GM18870 (cell line): Measurements from ENCODE around the gene STARD9.
A peak's percentile ranks its signal among the peaks of the same experiment; 100 is the strongest.
"Not testable (repeated sequence)": the region's sequence is repeated elsewhere in the genome, so short reads cannot be mapped to it uniquely, and the experiment has no call there.

Source experiments
- ATAC-seq: cut with Tn5 transposase; IDR thresholded peaks from one replicate; pipeline ENCODE4 v1.9.1; 2021; ENCODE audit warnings: moderate library complexity; ENCODE audit not compliant: unreplicated experiment

The STARD9 gene

DNA sequence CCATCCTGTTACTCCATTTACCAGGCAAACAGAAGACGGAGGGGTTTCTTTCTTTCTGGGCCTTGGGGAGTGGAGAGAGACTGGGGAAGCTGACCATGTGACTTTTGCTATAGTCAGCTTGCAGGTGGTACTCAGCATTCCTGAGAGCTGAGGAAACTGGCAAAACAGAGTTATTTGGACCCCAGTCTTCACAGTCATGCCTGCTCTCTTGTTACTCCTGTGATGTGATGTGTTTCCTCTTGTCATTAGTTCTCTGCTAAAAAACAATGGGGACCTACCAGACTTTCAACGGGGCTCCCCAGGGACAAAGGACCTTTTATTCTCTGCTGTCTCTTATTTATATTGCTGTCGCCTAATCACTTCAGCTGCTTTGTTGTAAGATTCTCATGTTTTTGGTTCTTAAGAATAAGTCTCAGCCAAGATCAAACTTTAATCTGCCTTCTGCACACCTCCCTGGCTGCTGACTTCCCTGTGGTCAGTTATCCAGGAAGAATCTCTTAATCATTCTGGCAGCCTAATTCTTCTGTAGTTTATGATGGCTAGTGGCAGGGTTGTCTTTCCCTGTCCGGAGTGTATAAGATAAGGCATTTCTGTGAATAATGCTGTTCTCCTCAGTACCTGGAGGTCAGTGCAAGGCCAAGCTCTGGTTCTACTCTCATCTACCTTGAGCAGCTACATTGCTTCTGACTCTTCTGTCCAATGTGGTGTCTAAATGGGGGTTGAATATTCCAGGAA is 8.8 kb downstream of the STARD9 start:
- ATAC-seq = no peak

DNA sequence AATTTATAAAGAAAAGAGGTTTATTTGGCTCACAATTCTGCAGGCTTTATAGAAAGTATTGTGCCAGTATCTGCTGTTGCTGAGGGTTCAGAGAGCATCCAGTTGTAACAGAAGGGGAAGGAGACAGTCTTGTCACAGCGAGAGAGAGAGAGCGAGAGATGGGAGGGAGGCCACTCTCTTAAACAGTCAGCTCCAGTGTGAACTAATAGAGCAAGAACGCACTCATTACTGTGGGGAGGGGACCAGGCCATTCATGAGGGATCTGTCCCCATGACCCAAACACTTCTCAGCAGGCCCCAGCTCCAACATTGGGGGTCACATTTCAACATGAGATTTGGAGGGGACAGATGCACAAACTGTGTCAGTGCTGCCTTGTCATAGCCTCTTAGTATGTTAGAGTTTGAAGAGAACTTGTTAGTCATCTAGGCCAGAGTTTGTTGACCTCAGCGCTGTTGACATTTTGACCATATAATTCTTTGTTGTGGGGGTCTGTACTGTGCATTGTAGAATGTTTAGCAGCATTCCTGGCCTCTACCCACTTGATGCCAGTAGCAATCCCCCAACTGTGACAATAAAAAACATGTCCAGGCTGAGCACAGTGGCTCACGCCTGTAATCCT is 15.3 kb downstream of the STARD9 start:
- no peak for ATAC-seq

DNA sequence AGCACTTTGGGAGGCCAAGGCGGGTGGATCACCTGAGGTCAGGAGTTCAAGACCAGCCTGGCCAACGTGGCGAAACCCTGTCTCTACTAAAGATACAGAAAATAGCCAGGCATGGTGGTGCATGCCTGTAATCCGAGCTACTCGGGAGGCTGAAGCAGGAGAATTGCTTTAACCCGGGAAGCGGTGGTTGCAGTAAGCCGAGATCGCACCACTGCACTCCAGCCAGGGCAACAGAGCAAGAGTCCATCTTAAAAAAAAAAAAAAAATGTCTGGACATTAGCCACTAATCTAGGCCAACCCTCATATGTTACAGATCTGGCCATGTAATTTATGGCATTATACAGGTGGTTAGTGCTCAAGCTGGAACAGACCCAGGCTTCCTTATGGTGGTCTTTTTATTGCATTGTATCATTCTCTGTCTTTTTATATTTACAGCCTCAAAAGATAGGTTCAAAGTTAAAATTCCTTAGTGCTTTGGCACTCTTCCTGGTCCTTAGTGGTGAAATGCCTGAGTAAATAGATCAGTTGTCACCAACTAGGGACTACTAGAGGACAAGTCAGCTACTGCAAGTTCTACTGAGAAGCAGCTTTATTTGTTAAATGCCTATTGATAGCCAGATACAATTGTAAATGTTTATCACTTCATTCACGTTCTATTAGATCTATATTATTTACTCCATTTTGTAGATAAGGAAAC is 16.0 kb downstream of the STARD9 start:
- ATAC-seq = no peak

DNA sequence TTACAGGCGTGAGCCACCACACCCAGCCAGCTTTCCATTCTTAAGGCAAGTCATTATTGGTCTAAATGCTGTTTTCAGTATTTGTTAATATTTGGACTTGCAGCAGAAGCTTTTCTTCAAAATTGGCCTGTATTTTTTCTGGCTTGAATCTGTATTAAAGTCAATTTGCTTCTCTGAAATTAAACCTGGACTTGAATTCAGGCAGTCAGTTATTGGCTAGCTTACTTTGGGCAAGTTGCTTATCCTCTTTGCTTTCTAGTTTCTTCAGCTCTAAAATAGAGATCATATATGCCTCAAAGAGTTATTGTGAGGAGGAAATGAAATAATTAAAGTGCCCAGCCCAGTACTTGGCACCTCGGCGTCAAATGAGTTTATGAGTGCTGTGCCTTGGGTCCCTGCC is 17.3 kb downstream of the STARD9 start:
- ATAC-seq = no peak

DNA sequence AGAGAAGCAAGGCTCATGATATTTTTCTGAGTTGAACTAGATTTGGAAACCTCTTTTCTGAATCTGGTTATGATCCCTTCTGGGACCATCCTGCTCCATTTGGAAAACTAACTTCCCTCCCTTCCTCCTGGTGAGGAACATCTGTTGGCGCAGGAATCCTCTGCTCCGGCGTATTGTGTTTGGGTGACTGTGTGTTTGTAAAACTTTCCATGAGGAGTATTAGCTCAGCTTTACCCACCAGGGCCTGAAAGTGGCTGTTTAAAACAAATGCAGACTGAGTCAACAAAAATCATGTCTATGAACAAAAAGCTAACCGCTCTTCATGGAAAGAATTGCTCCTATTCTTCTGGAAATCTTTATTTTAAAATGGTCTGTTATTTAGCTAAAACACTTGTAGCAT is 17.7 kb downstream of the STARD9 start:
- ATAC-seq = no peak

DNA sequence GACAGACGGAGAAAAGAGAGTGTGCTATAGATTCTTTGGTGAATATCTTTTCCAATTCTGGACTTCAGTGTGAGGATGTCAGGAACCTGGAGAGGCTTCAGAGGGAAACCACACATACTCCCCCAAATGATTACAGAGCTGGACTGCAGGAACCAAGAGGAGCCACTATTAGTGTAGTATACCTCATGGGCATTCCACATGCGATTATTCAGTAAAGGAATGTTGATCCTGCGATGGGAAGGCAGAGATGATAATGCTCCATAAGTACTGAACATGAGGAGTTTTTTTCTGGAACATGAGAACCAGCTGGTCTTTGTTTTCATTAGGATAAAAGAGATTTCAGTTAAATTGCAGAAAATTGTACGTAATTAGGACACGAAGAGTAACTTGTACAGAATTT is 18.7 kb downstream of the STARD9 start:
- ATAC-seq = no peak

DNA sequence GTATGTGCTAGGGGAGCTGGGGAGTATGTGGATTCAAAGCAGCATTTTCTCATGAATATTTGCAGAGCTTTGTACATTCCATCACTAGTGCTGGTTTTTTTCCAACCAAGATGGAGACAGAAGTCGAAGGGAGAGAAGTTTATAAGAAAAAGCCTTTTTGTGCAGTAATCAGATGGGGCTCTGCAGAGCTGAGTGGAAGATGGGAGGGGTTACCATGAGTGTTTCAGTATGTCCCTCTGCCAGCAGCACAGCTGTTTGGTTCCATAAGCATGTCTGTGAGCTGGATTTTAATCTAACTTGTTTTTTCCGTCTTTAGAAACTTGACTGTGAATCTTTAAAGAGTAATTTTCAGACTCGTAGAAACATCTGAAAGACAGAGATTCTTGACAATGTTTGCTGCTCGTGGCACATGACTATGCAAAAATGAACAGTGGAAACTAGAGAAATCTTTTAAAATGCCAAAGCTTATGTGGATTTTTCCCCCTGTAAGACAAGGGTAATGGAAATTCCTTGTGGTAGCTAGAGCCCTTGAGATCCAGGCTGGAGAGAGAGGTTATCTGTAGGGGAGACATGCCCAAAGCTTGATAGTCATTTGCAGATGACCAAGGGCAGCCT is 20.3 kb downstream of the STARD9 start:
- no peak for ATAC-seq

DNA sequence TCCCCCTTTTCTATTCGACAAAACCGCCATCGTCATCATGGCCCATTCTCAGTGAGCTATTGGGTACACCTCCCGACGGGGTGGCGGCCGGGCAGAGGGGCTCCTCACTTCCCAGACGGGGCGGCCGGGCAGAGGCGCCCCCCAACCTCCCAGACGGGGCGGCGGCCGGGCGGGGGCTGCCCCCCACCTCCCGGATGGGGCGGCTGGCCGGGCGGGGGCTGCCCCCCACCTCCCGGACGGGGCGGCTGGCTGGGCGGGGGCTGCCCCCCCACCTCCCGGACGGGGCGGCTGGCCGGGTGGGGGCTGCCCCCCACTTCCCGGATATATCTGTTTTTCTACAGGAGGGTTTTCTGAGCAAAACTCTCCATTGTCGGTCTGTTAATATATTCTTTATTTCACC is 25.9 kb downstream of the STARD9 start:
- not testable (repeated sequence) for ATAC-seq

DNA sequence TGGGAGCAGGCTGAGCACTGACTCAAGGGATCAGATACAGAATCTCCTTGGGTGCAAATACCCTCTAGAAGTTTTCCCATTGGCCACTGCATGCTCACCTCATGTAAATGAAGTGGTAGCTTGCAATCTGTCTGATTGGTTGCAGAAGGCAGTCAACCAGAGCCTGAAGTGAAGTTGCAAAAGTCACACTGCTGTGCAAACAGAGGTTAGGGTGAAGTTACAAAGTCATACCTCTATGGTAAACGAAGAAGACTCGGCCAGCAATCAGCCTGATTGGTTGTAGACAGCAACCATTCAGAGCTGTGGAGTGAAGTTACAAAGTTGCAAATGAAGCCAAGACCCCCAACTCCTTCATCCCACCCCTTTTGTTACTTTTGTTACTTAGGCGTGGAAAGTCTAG is 27.1 kb downstream of the STARD9 start:
- no peak for ATAC-seq

DNA sequence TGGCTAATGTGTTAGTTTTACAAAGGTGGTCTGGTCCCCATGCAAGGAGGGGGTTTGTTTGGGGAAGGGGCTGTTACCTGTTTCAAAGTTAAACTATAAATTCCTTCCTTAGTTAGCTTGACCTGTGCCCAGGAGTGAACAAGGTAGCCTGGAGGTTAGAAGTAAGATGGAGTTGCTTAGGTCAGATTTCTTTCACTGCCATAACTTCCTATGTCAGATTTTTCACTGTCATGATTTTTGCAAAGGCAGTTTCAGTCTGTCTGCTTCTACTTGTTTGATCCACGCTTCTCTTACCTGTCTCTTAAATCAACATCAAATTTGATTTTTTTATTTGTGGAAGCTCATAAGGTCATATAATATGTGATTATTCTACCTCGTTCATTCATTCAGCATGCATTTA is 28.6 kb downstream of the STARD9 start:
- no peak for ATAC-seq

DNA sequence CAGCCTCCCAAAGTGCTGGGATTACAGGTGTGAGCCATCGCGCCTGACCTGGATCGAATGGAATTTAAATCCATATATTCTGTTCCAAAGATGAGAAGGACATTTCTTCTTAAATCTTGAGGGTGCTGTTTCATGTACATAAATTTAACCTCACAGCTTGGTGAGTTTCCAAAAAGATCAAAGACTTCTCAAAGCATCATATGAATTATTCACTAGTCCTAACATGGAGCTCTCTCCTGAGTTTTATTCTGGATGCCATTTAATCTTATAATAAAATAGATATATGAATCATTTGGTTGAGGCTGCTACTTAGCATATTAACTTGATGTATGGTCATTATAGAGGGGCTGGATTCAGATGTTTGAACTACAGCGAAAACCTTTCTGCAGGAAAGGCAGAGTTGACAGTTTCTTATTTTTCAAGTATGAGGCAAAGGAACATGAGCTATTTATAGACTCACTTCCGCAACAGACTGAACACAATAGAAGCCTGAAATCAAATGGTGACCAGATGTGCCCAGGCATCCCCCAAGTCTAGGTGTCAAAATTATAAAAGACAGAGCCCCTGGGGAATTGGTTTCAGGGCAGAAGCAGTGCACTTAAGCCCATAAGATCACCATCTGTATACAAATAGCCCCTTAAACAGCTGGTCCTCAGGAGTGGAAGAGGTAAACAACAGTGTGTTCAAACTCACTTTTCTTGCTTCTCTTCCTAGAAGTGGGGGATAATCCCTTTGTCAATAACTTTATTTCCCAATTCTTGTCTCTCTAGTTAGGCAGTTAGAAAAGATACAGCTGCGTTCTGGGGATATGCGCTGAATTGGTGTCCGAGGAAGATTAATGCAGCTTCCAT is 29.7 kb downstream of the STARD9 start:
- no peak for ATAC-seq

DNA sequence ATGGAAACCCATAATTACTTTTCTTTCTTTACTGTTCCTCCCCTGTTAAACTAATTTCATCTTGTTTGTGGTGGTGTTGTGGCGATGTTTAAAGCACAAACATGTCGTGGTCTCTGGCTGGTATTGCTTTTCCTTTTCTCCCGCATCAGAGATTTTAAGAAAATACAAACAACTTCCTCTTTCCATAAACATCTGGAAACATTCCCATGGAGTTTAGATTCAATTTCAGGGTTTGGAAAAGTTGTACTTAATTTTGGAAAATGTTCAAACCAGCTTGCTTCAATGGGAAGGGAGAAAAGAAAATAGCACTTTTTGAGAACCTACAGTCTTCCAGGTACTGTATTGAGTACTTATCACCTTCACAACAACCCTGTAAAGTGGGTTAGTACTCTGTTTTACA is 30.4 kb downstream of the STARD9 start:
- no peak for ATAC-seq

DNA sequence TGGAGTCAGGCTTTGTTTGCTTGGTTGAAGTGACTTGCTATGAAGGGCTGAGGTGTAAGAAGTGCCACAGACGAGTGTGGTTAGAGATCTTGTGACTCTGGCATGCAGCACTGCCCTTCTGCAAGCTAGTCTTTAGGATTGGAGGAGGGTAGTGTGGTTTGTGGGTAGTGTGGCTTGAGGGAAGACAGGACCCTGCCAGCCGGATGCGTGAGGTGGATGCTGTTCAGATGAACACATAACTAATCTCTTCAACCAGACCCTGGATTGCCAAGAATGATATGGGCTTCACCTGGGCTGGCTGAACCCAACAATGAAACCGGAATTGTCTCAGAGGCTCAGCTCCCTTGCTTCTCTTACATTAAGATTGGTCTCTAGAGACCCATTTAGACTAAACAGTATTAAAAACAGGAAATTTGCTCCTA is 32.7 kb downstream of the STARD9 start:
- peak; percentile 53 for ATAC-seq

DNA sequence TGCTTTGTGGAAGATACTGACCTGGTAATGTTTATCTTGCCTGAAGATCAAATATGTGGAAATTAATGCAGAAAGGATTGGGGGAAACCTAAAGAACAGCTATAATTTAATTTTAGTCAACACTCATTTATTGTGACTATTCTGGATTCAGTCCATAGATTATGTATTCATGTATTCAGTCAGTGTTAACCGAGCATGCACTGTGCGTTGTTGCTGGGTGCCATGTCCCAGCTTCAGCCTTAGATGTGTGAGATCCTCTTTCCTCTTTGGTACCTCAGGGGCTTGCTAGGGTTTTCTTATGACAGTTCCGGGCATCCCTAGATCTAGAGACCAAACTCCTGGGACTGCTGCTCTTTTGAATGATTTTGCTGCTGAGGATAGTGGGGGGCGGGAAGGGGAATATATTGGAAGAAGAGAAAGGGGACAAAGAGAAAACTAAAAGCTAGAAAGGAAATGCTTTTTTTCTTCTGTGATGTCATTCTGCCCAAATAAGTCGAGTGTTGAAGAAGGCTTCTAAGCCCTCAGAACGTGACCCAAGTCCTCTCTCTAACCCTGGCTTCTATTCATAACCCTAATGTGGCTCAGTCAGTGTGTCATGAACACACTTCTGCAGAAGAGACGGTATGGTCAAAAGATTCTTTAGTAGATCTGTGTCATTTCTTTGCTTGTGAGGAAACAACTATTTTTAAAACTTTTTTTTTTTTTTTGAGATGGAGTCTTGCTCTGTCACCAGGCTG is 33.5 kb downstream of the STARD9 start:
- ATAC-seq = no peak

DNA sequence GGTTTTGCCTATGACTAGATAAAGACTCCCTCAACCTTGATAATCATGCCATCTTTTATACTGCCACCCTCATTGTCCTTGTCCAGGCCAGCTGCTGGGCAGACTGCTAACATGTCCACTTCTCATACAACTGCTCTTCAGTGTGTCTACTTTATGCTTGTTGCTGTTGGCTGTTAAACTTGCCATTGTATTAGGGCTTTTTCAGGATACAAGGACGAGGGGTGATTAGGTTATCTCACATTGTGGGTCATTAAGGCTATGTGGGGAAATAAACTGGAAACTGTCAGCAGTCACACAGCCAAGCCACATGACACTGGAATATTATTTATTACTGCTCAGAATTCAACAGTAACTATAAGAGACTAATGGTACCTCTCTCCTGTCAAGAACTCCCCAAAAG is 36.1 kb downstream of the STARD9 start:
- no peak for ATAC-seq

DNA sequence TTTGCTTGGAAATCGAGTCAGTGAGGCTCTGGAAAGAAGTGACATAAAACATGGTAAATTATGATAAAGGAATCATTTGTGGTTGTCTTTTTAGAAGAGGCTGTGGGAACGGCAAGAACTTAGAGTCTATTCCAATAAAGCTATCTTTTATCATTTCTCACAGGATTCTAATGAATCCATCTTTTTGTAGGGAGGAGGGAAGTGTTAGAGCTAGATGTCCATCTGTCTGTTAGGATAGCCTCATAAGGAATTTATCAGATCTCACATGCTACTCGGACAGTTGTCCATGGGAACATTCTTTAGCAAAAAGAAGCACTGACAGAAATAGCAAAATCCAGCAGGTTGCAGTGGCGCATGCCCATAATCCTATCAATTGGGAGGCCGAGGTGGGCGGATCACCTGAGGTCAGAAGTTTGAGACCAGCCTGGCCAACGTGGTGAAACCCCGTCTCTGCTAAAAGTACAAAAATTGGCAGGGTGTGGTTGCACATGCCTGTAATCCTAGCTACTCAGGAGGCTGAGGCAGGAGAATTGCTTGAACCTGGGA is 37.0 kb downstream of the STARD9 start:
- no peak for ATAC-seq

DNA sequence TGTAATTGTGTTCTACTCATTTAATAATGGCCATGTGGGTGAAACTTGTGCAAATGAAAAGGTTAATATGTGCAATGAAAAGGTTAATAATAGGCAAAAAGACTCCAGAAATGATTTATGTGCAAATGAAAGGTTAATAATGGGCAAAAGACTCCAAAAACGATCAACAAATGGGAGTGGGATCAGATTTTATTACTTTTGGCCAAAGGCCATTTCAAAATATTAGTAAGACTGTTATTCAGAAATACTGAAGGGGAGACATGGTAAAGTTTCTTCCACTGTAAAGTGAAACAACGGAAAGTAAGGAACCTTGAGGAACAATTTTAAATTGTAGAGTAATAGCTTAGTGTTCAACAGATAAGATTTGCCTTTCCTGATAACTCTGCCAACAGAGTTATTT is 40.7 kb downstream of the STARD9 start:
- no peak for ATAC-seq

DNA sequence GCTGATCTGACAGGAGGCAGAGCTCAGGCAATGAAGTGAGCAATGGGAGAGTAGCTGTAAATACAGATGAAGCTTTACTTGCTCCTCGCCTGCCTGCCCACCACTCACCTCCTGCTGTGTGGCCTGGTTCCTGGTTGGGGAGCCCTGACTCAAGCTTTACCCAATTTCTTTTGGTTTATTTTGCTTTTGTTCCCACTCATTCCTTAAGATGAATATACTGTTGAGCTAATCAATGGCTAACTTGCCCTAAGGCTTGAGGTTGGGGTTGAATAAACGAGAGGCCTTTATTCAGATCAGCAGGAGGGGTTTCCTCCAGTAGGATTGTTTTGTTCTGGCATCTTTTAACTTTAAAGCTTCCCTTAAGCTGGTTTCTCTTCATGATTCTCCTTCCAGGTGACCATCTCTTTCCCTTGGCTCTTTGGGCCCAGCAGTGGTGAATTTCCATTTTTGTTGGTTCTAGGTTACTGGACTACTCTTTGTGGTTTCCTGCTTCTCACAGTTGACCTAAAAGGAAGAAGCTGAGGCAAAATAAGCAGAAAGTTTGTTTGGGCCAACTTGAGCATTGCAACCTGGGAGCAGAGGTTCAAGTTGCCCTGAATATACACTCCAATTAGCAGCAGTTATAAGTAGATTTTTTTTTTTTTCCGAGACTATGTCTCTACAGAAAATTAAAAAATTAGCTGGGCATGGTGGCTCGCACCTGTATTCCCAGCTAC is 44.4 kb downstream of the STARD9 start:
- no peak for ATAC-seq

DNA sequence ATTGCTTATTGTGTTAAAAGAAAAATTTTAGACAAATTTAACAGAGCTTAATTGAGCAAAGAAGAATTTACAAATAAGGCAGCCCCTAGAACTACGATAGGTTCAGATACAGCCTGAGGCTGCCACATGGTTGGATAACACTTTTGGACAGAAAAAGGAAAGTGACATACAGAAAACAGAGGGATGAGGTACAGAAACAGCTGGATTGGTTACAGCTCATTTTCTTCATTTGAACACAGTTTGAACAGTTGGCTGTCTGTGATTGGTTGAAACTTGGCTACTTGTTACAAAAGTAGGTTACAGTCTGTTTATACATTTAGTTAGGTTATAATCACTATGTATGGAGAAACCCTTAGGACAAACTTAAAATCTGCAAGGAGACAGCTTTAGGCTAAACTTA is 46.0 kb downstream of the STARD9 start:
- ATAC-seq = no peak
